H9 (cell line): Measurements from ENCODE around the gene ECHDC3. TPM values are rescaled to one million over a fixed set of nuclear protein-coding genes. Genes with fewer than 3 reads are reported as not detected.

ENCODE experiments used
- DNase-seq: peaks from one replicate; pipeline ENCODE4 v3.0.0-alpha.2; 2017
- H2AFZ ChIP-seq: one replicate; pipeline ENCODE4 v1.6.1; 2013; ENCODE audit warnings: mild to moderate bottlenecking, low read length, control low read depth, moderate library complexity
- H2AK5ac ChIP-seq: 2 replicates; pipeline ENCODE4 v1.6.1; 2013; ENCODE audit warnings: low read length, control low read depth, mixed read lengths; ENCODE audit not compliant: insufficient read length
- H2BK120ac ChIP-seq: one replicate; pipeline ENCODE4 v1.6.1; 2013; ENCODE audit warnings: low read depth, mild to moderate bottlenecking, low read length, control low read depth, inconsistent platforms; ENCODE audit not compliant: poor library complexity, severe bottlenecking
- H2BK12ac ChIP-seq: 2 replicates; pipeline ENCODE4 v1.6.1; 2013; ENCODE audit warnings: low read length, control low read depth, mixed read lengths, low read depth; ENCODE audit not compliant: insufficient read length
- H2BK15ac ChIP-seq: 2 replicates; pipeline ENCODE4 v1.6.1; 2013; ENCODE audit warnings: low read depth, low read length, control low read depth
- H2BK20ac ChIP-seq: one replicate; pipeline ENCODE4 v1.6.1; 2013; ENCODE audit warnings: low read depth, mild to moderate bottlenecking, low read length, control low read depth, inconsistent platforms; ENCODE audit not compliant: poor library complexity, severe bottlenecking
- H2BK5ac ChIP-seq: 2 replicates; pipeline ENCODE4 v1.6.1; 2013; ENCODE audit warnings: low read length, control low read depth, mixed read lengths; ENCODE audit not compliant: insufficient read length
- H3K14ac ChIP-seq: 2 replicates; pipeline ENCODE4 v1.6.1; 2013; ENCODE audit warnings: low read length, control low read depth; ENCODE audit not compliant: insufficient read depth
- H3K18ac ChIP-seq: 2 replicates; pipeline ENCODE4 v1.6.1; 2013; ENCODE audit warnings: low read depth, mild to moderate bottlenecking, mixed read lengths, low read length, control low read depth; ENCODE audit not compliant: insufficient read length
- H3K23ac ChIP-seq: 2 replicates; pipeline ENCODE4 v1.6.1; 2013; ENCODE audit warnings: low read length, control low read depth, mixed read lengths, low read depth; ENCODE audit not compliant: insufficient read length
- H3K23me2 ChIP-seq: 2 replicates; pipeline ENCODE4 v1.6.1; 2013; ENCODE audit warnings: low read depth, mild to moderate bottlenecking, mixed read lengths, low read length, control low read depth; ENCODE audit not compliant: insufficient read length, poor library complexity, severe bottlenecking
- H3K27ac ChIP-seq: 2 replicates; pipeline ENCODE4 v1.5.1; 2013; ENCODE audit warnings: low read length, control low read depth, mixed read lengths, low read depth; ENCODE audit not compliant: insufficient read length
- H3K27me3 ChIP-seq: 2 replicates; pipeline ENCODE4 v1.6.1; 2013; ENCODE audit warnings: low read length, control low read depth, inconsistent platforms; ENCODE audit not compliant: insufficient read depth
- H3K4ac ChIP-seq: 2 replicates; pipeline ENCODE4 v1.6.1; 2013; ENCODE audit warnings: low read depth, mild to moderate bottlenecking, control low read depth, inconsistent platforms, low read length, moderate library complexity
- H3K4me1 ChIP-seq: 2 replicates; pipeline ENCODE4 v1.6.1; 2013; ENCODE audit warnings: low read length, control low read depth, inconsistent platforms; ENCODE audit not compliant: insufficient read depth
- H3K4me2 ChIP-seq: 2 replicates; pipeline ENCODE4 v1.6.1; 2013; ENCODE audit warnings: low read length, control low read depth, mixed read lengths; ENCODE audit not compliant: insufficient read length, insufficient read depth
- H3K56ac ChIP-seq: 2 replicates; pipeline ENCODE4 v1.6.1; 2013; ENCODE audit warnings: low read depth, mild to moderate bottlenecking, mixed read lengths, low read length, control low read depth; ENCODE audit not compliant: insufficient read length
- H3K79me1 ChIP-seq: 2 replicates; pipeline ENCODE4 v1.6.1; 2013; ENCODE audit warnings: low read depth, mild to moderate bottlenecking, moderate library complexity, low read length, control low read depth, inconsistent platforms; ENCODE audit not compliant: insufficient read depth, poor library complexity, severe bottlenecking
- H3K79me2 ChIP-seq: 2 replicates; pipeline ENCODE4 v1.6.1; 2013; ENCODE audit warnings: low read length, control low read depth, inconsistent platforms; ENCODE audit not compliant: insufficient read depth
- H3K9ac ChIP-seq: 2 replicates; pipeline ENCODE4 v1.6.1; 2013; ENCODE audit warnings: low read length, control low read depth, mixed read lengths; ENCODE audit not compliant: insufficient read length; ENCODE audit errors: extremely low read depth
- H3K9me3 ChIP-seq: one replicate; pipeline ENCODE4 v1.6.1; 2013; ENCODE audit warnings: low read depth, low read length, inconsistent platforms; ENCODE audit not compliant: control insufficient read depth
- H3T11ph ChIP-seq: one replicate; pipeline ENCODE4 v1.6.1; 2013; ENCODE audit warnings: mild to moderate bottlenecking, low read length, control low read depth, inconsistent platforms
- H4K20me1 ChIP-seq: one replicate; pipeline ENCODE4 v1.6.1; 2013; ENCODE audit not compliant: control insufficient read depth, insufficient read length, insufficient read depth
- H4K5ac ChIP-seq: 2 replicates; pipeline ENCODE4 v1.6.1; 2013; ENCODE audit warnings: low read depth, mild to moderate bottlenecking, mixed read lengths, low read length, control low read depth; ENCODE audit not compliant: insufficient read length
- H4K8ac ChIP-seq: replicated peaks from 2 replicates; pipeline ENCODE4 v1.6.1; 2013; ENCODE audit warnings: low read length, control low read depth, mixed read lengths, low read depth; ENCODE audit not compliant: insufficient read length
- H4K91ac ChIP-seq: 2 replicates; pipeline ENCODE4 v1.6.1; 2013; ENCODE audit warnings: low read depth, mild to moderate bottlenecking, moderate library complexity, mixed read lengths, low read length, control low read depth; ENCODE audit not compliant: insufficient read length
- H3K27ac Mint-ChIP-seq, 3 experiments: 2 replicates in 2 of 3; 3 replicates in 1 of 3; pipeline ENCODE4 v1.8.0; 2020 to 2021; ENCODE audit warnings: mixed read lengths in 3 of 3, mild to moderate bottlenecking in 1 of 3, moderate library complexity in 1 of 3
- H3K27me3 Mint-ChIP-seq: 2 replicates; pipeline ENCODE4 v1.8.0; 2021; ENCODE audit warnings: low read depth, mild to moderate bottlenecking, moderate library complexity, mixed read lengths
- H3K36me3 Mint-ChIP-seq, 3 experiments: 2 replicates in 2 of 3; 3 replicates in 1 of 3; pipeline ENCODE4 v1.8.0; 2020 to 2021; ENCODE audit warnings: low read depth in 3 of 3, mixed read lengths in 3 of 3; ENCODE audit not compliant: insufficient read depth in 1 of 3
- H3K4me1 Mint-ChIP-seq, 2 experiments: 2 replicates each; pipeline ENCODE4 v1.8.0; 2020; ENCODE audit warnings: mixed read lengths in 2 of 2
- H3K4me3 Mint-ChIP-seq, 2 experiments: 2 replicates in 1 of 2; 3 replicates in 1 of 2; pipeline ENCODE4 v1.8.0; 2020 to 2021; ENCODE audit warnings: mild to moderate bottlenecking in 2 of 2, mixed read lengths in 2 of 2, moderate library complexity in 1 of 2
- H3K9me3 Mint-ChIP-seq, 2 experiments: 2 replicates in 1 of 2; 3 replicates in 1 of 2; pipeline ENCODE4 v1.8.0; 2020; ENCODE audit warnings: mild to moderate bottlenecking in 2 of 2, mixed read lengths in 2 of 2, moderate library complexity in 1 of 2
- CTCF ChIP-seq: fragments of 200-600 bp; sonication (generic); conservative IDR thresholded peaks from 3 replicates; pipeline ENCODE4 v1.8.0; 2021; ENCODE audit warnings: antibody characterized with exemption, mild to moderate bottlenecking
- WGBS: extraction: QIAGEN DNeasy Blood & Tissue Kit; methylation state at CpG from one replicate; pipeline ENCODE4 v1.1.7; 2013; ENCODE audit warnings: missing lambda C conversion rate, low lambda C conversion rate, mixed read lengths; ENCODE audit not compliant: insufficient read length; ENCODE audit errors: extremely low coverage; 5-methylcytosine and 5-hydroxymethylcytosine counted together
- total RNA-seq: library from RNA; stranded (reverse); gene quantifications from 2 replicates; pipeline ENCODE4 v1.2.1, GENCODE V29; 2021

ECHDC3 gene
- total RNA-seq, 1 experiment from 2014 or later, result 9.3 TPM

- Histone ChIP-seq H3T11ph (no peak overlapping the region), H3K18ac (no peak overlapping the region), H3K27me3 (no peaks in the 10 kb centered on the region), H2AK5ac (no peak overlapping the region), H4K8ac (no peak overlapping the region), H3K4me1 (no peaks in the 10 kb centered on the region), H2BK120ac (no peak overlapping the region), H2BK20ac (no peak overlapping the region), H2AFZ (no peak overlapping the region), H4K91ac (no peak overlapping the region), H3K23ac (no peak overlapping the region), H2BK5ac (no peak overlapping the region), H3K4me2 (no peak overlapping the region), H4K20me1 (no peaks in the 10 kb centered on the region), H3K23me2 (no peaks in the 10 kb centered on the region), H3K9ac (no peak overlapping the region), H2BK12ac (no peak overlapping the region), H3K9me3 (no peaks in the 10 kb centered on the region), H3K79me1 (no peaks in the 10 kb centered on the region), H3K27ac (no peak overlapping the region), H3K79me2 (no peaks in the 10 kb centered on the region), H3K14ac (no peak overlapping the region), H4K5ac (no peak overlapping the region), H2BK15ac (no peak overlapping the region), H3K4ac (no peak overlapping the region), H3K56ac (no peak overlapping the region)
- Mint-ChIP-seq H3K4me1 (peaks cover 5 to 6% of the 10 kb centered on the region in 2 experiments; a peak in 3 of 4 replicates), H3K9me3 (no peaks in the 10 kb centered on the region), H3K4me3 (no peak overlapping the region), H3K36me3 (peaks cover 1 to 15% (median 5%) of the 10 kb centered on the region in 3 experiments; a peak in 4 of 7 replicates), H3K27me3 (no peaks in the 10 kb centered on the region), H3K27ac (no peak overlapping the region)
- no peak for TF ChIP-seq CTCF
- DNase-seq, result no peak
- no CpG with 5 or more reads among the region's 4 CpGs for WGBS
Observed at GRCh38 chr10:11754620-11755019, 12.4 kb downstream of the ECHDC3 start.
